GM21423 (cell line): ENCODE data around the gene TOR4A.
"Not testable (repeated sequence)": the region's sequence is repeated elsewhere in the genome, so short reads cannot be mapped to it uniquely, and the experiment has no call there.

Experiments
- ATAC-seq: cut with Tn5 transposase; IDR thresholded peaks from one replicate; pipeline ENCODE4 v1.9.1; 2021; ENCODE audit warnings: mild to moderate bottlenecking, moderate library complexity; ENCODE audit not compliant: unreplicated experiment

TOR4A gene

GRCh38 chr9:137237759-137238726, 39.5 kb upstream of the TOR4A start:
- ATAC-seq: no peak

DNA sequence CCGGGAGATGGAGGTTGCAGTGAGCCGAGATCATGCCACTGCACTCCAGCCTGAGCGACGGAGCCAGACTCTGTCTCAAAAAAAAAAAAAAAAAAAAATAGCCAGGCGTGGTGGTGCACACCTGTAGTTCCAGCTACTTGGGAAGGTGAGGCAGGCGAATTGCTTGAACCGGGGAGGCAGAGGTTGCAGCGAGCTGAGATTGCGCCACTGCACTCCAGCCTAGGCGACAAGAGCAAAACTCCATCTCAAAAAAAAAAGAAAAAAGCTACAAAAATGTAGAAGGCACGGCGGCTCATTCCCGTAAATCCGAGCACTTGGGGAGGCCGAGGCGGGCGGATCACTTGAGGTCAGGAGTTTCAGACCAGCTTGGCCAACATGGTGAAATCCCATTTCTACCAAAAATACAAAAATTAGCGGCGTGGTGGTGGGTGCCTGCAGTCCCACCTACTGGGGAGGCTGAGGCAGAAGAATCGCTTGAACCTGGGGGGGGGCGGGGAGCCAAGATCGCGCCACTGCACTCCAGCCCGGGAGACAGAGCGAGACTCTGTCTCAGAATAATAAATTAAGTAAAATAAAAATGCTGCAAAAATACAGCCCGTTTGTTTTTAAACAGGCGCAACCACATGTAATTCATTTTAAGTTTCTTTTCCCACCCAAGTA, 37.9 kb upstream of the TOR4A start:
- ATAC-seq: not testable (repeated sequence)

DNA sequence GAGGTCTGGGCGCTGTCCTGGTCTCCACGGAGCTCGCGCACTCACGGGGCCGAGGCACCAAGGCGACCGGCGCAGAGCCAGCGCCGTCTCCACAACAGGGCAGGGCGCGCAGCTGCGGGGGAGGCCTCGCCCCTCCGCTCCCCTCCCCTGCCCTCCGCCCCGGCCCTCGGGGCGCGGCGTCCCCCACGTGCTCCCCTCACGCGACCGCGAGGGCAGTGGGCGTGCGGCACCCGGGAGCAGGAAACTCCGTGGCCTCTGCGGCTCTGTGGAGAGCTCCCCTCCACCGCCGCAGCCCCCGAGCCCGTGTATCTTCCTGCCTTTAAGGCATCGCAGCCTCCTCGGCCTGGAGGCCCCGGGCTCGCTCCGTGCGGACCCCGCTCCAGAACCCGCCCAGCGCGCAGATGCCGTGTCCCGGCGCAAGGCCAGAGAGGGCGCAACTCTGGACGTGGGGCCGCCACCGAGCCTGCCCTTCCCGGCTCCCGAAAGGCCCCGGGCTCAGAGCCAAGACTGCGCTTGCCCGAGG, 37.1 kb upstream of the TOR4A start:
- peak; percentile 18 for ATAC-seq

GRCh38 chr9:137240841-137241489, 36.6 kb upstream of the TOR4A start, which contains the start of gene TUBB4B:
Gene TUBB4B (plus strand): TSS chr9:137241287. CDS start chr9:137241361, 74 bp downstream.
- peak; percentile 73 for ATAC-seq

GRCh38 chr9:137241490-137242268, 35.8 kb upstream of the TOR4A start:
- peak; percentile 4 for ATAC-seq

DNA sequence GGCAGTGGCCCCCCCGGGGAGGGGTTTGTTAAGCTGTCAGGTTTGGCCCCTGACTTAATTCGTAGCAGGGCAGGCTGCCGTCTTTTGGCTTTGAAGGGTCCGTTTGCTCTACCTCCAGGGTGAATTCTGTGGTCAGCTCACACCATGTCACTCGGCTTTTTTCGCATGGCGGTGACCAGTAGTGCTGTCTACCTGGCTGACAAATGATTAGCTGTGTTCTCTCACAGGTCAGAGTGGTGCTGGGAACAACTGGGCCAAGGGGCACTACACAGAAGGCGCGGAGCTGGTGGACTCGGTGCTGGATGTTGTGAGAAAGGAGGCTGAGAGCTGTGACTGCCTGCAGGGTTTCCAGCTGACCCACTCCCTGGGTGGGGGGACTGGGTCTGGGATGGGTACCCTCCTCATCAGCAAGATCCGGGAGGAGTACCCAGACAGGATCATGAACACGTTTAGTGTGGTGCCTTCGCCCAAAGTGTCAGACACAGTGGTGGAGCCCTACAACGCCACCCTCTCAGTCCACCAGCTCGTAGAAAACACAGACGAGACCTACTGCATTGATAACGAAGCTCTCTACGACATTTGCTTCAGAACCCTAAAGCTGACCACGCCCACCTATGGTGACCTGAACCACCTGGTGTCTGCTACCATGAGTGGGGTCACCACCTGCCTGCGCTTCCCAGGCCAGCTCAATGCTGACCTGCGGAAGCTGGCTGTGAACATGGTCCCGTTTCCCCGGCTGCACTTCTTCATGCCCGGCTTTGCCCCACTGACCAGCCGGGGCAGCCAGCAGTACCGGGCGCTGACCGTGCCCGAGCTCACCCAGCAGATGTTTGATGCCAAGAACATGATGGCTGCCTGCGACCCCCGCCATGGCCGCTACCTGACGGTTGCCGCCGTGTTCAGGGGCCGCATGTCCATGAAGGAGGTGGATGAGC, 35.0 kb upstream of the TOR4A start:
- no peak for ATAC-seq

DNA sequence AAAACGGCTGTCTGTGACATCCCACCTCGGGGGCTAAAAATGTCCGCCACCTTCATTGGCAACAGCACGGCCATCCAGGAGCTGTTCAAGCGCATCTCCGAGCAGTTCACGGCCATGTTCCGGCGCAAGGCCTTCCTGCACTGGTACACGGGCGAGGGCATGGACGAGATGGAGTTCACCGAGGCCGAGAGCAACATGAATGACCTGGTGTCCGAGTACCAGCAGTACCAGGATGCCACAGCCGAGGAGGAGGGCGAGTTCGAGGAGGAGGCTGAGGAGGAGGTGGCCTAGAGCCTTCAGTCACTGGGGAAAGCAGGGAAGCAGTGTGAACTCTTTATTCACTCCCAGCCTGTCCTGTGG, 34.3 kb upstream of the TOR4A start:
- ATAC-seq: not testable (repeated sequence)

DNA sequence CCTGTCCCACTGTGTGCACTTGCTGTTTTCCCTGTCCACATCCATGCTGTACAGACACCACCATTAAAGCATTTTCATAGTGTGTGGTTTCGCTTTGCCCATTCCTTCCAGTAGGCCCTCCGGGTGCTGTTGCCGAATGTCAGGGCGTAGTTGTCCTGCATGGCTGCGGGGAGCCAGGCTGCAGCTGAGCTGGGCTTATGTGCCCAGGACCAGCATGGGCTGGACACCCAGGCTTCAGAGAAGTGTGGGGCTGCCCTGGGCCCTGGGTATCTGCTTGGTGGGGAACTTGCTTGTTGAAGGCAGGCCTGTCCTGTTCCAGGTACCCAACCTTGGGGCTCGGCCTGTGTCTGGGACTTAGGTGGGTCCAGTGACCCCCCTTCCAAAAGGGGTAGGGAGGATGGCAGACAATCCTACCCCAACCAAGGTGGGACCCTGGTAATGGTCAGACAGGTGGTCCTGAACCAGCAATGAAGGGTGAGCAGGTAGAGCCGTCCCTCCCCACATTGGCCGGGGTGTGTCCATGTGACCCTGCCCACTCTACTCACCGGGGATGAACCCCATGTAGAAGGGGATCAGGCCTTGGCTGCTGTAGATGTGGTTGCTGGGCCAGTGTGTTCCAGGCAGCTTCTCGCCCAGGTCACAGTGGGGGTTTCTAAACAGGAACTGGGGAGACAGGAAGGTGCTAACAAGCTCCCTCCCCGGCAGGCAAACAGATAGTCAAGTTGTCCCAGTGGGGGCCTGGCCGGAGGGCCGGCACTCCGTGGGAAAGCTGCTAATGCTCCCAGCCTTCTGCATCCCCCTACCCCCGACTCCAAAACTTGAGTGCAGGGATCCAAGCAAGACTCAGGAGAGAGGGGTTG, 33.7 kb upstream of the TOR4A start:
- no peak for ATAC-seq

DNA sequence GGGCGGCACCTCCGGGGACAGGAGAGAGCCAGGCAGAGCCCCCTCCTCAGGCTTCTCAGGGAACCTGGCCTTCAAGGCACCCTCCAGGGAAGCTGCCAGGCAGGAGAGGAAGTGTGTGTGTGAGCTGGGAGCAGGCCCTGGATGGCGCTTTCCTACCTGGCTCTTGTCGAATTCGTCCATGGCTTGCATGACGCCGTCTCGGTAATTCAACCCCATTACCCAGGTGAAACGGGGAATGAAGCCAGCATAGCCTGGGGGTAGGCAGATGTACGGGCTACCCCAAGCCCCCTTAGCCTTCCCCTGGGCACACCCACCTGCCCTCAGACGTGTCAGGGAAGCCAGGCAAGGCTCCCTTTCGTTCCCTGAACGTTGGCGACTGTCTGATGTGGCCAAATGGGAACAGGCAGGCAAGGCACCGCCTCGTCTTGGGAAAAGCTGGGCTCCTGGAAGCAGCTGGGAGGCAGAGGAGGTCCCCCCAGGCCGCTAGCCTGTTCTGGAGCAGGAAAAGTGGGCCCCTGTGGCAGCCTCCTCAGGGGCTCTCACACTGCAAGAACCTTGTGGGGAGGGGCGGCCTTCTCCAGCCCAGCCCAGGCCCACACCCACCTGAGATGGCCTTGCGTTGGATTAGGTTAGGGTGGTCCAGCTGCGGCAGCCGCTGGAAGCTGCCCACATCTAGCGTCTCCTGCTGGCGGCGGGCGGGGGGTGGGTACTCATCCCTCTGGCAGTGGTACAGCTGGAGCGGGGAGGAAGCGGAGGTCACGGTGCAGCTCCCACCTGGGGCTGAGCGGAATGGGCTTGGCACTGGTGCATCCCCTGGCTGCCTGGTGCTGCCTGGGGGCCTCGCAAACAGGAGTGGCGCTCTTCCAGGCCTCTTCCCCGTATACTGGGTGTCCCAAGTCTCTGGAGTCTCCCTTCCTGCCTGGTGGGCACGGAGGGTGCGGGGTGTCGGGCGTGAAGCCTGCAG, 32.8 kb upstream of the TOR4A start:
- no peak for ATAC-seq

- ATAC-seq: no peak
These were observed 31.8 kb upstream of the TOR4A start for GRCh38 chr9:137245450-137246421.

DNA sequence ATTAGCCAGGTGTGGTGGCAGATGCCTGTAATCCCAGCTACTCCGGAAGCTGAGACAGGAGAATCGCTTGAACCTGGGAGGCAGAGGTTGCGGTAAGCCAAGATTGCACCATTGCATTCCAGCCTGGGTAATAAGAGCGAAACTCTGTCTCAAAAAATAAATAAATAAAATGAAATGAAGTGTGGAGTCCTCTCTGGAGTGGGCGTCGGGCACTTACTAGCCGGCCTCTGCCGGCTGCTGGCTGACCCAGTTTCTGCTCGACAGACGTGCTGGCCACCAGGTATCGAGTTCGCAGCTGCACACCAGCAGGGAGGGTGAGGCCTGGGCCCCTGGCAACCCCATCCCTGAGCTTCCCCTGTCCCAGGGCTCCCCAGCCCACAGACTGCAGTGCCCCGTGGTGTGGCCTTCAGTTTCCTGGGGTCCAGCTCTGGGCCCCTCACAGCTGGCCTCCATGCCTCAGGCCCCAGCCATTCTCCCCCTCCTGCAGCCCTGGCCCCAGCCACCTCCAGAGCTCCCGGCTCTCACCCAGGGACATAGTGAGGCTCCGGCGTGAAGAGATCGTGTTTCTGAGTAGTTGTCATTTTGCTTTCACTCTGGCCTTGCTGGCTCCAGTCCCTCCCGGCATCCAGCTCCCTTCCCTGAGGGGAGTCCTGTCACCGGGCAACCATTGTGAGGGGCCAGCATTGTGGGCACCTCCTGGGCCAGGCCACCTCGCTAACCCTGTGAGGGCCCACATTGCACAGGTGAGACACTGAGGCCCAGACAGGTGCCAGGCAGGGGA, 30.2 kb upstream of the TOR4A start:
- no peak for ATAC-seq

DNA sequence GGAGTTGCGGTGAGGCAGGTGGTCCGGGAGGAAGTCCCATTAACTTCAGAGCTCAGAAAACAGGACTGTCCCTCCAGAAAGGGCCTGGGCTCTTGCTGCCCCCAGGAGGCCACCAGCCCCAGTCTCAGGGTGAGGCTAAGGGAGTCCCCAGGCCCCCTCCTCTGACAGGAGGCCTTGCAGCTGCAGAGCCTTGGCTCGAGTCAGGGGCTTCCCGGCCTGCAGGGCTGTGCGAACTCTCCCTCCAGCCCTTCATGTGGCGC, 29.7 kb upstream of the TOR4A start:
- no peak for ATAC-seq

- no peak for ATAC-seq
These were observed 27.0 kb upstream of the TOR4A start for GRCh38 chr9:137250329-137251193.

GRCh38 chr9:137251194-137251461, 26.4 kb upstream of the TOR4A start, which contains the start of gene STPG3:
Gene STPG3 (plus strand): TSS chr9:137251286. CDS start chr9:137251287, 1 bp downstream.
- no peak for ATAC-seq
